GM21390 (cell line): Measurements from ENCODE around the gene TMEM161A.
"Not testable (repeated sequence)": the region's sequence is repeated elsewhere in the genome, so short reads cannot be mapped to it uniquely, and the experiment has no call there.

Experiments
- ATAC-seq: cut with Tn5 transposase; IDR thresholded peaks from one replicate; pipeline ENCODE4 v1.9.1; 2021; ENCODE audit not compliant: unreplicated experiment

The TMEM161A gene

DNA sequence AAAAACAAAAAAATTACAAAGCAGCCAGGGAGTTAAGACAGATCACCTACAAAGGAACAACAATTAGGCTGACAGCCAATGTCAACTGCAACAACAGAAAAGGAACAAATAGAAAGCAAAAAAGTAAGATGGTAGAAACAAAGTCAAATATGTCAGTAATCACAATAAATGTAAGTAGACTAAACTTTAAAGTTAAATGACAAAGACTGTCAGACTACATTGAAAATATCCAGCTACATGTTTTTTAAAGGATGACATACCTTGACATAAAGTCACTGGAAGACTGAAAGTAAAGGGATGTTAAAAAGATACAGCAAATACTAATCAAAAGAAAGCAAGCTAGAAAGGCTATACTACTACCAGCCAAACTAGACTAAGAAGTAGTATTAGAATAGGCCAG lies 14.9 kb downstream of the TMEM161A start:
- no peak for ATAC-seq

DNA sequence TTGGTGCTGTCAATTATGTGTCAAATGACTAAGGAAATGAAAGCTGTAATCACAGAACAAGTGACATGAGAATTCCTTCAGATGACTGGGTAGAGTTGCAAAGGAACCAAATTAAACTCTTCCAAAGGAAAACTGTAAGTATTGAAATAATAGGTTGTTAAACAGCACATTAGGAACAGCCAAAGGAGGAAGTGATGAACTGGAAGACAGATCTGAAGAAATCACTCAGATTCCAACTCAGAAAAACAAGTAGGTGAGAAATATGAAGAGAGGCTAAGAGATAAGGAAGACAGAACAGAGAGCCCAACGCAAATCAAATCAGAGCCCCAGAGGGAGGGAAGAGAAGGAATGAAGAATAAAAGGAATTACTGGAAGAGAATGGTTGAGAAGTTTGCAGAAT lies 15.4 kb downstream of the TMEM161A start:
- ATAC-seq, result no peak

DNA sequence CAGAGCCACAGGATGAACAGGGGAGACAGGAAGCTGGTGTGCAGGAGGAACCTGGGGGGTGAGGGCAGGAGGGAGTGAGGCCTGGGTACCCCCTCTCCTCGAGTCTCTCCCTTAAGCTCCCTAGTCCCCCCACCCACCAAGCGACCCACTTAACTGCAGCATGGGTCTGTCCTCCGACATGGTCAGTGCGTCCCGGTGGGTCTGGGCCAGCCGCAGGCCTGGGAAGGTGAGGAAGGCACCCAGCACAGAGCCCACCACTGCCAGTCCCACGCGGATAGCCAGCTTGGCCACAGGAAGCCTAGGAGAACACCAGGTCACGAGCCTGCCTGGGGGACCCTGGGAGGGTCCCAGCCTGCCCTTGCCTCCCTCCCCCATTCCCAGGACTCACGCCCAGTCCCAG lies 16.9 kb downstream of the TMEM161A start:
- ATAC-seq, result no peak

DNA sequence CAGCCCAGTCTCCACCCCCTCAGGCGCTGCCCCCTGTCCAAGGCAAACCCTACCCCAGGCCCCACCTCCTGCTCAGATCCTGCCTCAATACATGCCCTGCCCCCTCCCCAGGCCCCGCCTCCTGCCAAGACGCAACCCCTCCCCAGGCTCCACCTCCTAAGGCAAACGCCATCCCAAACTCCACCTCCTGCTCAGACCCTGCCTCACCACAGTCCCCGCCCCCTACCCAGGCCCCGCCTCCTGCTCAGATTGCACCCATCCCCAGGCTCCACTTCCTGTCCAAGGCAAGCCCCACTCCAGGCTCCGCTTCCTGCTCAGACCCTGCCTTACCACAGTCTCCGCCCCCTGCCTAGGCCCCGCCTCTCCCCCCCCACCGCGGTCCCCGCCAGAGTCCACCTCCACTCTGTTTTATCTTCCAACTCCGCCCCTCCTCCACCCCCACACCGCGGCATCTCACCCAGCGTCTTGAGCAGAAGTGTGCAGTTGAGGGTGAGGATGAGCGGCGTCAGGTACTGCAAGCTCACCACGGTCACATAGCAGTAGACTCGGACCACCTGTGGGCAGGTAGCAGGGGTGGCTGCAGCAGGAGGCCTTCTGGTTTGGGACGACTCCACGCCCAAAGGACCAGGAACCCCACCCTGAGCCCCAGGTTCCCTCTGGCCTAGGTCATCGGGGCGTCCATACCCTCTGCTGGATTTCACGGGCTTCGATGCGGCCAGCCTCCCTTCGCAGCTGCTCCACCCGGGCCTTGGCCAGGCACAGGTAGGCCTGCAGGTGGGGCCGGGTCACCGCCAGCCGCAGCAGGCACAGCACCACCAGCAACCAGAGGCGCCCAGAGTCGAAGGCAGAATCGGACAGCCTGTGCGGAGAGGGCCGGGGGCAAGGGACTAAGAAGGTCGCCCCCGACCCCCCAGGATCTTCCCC lies 17.7 kb downstream of the TMEM161A start:
- ATAC-seq, result no peak

DNA sequence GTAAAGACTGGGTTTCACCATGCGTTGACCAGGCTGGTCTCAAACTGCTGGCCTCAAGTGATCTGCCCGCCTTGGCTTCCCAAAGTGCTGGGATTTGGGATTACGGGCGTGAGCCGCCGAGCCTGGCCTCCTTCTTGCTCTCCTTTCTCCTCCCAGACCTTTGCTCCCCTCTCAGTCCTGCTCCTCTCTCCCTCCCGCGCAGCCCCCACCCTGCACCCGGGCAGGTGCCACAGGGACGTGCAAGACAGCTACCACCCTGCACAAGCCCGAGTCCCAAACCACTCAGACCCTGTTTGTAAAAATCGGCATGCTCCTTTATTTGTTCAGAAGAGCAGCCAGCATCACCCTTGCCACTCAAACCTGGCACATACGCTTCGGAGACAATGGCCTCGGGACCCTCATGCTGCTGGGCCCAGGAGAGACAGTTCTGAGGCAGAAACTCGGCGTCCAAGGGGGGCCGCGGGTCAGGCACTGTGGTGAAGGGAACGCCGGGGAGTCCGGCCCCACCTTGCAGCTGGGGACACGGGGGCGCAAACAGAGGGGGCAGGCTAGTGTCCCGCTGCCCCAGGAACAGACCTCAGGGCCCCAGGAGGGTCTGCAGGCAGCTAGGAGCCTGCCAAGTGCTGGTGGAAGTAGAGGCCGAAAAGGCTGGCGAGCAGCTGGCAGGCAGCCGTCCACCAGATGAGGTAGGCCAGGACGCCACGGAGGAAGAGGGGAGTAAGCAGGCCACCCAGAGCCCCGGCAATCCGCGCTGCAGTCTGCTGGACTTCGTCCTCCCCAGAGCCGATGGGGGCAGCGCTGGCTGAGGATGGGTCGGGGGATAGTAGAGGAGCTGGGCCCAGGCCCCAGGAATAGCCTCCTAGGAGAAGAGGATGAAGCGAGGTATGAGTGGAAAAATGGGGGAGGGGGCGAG lies 18.7 kb downstream of the TMEM161A start:
- ATAC-seq, result no peak

DNA sequence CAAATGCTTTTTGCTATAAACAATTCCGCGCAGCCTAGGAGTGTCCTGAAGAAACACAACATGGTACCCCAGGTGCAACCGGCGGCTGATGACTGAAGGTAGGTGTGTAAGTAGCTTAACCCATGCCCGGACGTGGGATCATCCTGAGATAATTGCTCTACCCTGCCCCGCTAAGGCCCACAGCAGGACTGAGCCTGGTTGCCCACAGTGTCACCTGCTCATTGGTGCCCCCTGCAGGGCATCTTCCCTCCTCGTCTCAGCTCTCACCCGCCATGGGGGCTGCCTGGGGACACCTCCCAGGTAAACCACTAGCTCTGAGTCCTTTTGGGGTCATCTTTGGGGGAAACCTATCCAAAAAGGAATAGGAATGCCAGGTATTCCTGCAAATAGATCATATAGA lies 22.3 kb downstream of the TMEM161A start:
- no peak for ATAC-seq

DNA sequence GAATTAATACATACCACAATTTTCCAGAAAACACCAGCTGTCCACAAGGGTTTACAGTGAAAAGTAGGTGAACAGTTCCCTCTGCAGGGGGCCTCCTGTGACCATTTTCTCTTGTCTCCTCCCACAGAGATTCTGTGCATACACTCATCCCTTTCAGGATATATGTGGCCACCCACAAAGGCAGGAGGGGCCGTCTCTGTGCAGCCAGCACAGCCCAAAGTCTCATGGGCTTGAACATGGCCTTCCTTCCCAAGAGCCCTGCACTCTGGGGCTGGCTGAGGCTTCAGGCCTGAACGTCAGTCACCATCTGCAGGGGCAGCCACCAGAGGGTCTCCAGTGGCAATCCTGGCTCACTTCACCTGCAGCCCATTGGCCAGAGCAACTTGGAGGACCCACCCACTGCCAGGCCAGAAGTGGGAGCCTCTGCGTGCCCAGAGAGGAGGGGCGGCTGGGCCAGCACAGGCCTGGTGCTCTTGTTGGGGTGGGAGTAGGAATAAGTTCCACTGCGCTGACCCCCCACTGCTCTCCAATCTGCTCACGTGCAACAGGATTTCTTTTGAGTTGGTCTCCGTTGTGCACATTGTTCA lies 25.1 kb downstream of the TMEM161A start:
- no peak for ATAC-seq

DNA sequence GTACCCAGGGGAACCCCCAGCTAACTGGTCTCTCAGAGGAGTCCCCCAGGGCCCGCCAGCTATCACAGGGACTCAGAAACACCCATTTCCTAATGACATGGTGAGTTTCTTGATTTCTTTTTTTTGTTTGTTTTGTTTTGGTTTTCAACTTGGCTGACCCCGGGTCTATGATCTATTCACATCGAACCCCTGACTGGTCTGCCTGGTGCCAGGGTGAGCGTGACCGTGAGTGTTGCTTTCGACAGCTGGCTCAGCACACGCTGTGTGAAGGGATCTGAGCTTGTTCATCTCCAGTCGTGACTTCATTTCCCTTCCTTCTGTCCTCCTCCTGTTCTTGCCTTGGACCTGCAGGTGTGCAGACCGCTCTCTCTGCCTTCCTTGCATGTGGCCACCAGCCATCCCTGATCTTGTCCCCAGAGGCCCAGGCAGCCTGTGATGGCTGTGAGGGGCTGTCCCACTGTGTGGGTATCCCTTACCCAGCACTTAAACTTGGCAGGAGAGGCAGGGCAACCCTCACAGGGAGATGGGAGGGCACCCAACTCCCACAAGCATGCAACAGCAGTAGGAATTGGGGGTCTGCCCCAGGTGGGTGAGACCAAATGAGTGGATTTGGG lies 26.2 kb downstream of the TMEM161A start:
- ATAC-seq, result no peak

DNA sequence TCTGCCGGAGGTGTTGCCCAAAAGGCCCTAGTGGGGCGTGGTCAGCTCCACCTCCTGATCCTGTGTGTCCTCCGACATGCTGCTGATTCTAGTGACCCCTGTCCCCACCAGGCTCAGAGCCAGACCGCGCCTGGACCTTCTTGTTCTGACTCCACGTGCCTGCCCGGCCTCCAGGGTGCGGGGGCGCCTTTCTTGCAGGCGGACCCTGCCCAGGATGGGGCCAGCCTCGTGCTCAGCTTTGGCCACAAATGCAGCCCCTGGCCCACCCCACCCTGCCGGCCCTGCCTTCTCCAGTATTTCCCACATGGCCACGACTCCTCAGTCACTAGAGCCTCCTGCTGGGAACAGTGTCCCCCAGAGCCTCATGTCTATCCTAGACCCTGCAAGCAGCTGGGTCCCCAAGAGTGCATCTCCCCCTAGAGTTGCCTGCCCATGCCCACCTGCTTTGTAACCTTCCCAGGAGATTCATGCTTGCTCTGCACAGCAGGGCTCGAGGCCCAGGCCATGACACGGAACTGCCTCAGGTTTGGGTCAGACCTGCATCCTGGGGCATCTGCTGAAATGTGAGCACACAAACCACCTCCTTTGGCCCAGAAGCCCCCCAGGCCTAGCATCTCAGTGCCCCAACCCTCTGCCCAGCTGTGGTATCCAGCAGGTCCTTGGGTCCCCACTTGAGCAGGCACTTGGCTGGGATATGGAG lies 27.0 kb downstream of the TMEM161A start:
- no peak for ATAC-seq

DNA sequence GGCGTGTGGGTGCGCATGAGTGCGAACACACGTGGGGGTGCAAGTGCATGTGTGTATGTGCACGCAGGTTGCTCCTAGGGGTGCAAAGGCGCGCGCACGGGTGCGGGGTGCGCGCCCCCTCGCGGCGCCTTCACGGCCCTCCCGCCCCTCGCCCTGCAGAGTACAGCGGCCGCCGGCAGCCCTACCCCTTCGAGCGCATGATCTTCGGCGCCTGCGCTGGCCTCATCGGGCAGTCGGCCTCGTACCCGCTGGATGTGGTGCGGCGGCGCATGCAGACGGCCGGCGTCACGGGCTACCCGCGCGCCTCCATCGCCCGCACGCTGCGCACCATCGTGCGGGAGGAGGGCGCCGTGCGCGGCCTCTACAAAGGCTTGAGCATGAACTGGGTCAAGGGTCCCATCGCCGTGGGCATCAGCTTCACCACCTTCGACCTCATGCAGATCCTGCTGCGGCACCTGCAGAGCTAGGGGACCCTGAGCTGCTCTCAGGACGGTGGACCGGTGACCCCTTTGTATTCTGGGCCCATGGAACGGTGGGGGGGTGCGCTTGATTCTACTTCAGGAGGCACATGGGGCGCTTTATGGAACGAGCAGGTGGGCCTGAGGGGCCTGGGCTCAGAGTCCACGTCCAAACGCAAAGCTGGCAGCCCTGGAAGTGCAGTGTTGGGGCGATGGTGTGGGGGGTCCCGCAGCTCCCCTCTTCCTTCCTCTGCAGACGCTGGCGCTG lies 27.7 kb downstream of the TMEM161A start:
- ATAC-seq, result no peak

DNA sequence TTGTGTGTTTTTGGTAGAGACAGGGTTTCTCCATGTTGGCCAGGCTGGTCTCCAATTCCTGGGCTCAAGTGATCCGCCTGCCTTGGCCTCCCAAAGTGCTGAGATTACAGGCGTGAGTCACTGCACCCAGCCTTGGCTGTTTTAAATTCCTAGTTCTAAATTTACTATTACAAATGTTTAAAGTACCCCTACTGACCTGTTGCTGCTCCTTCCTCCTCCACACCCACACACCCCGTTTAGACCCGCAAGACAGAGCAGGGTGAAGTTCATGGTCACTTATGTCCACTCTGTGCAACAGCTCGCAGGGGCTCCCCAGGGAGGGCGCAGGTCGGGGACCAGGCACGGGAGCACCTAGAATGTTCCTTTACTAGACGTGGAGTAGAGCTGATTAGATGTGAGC lies 28.7 kb downstream of the TMEM161A start:
- no peak for ATAC-seq

DNA sequence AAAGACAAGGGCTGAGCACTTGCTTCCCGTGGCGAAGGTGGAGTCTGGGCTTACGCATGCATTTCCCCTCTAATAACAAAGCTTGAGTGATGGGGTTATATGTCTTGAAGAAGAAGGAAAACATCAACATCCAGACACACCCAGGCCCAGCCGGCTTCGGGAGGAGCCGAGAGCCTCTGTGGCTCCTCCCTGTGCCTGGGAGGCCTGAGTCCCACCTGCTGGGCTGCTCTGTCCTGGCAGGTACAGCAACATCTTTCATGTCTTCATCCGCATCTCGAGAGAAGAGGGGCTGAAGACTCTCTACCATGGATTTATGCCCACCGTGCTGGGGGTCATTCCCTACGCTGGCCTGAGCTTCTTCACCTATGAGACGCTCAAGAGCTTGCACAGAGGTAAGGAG lies 30.6 kb downstream of the TMEM161A start:
- no peak for ATAC-seq

DNA sequence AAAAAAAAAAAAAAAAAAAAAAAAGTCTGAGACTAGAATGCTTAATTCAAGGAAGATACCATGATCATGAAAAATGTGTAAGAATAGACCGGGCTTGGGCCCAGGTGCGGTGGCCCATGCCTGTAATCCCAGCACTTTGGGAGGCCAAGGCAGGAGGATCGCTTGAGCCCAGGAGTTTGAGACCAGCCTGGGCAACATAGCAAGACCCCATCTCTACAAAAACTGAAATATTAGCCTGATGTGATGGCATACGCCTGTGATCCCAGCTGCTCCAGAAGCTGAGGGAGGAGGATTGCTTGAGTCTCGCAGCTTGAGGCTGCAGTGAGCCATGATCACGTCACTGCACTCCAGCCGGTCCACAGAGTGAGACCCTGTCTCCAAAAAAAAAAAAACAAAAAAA lies 31.3 kb downstream of the TMEM161A start:
- ATAC-seq, result not testable (repeated sequence)

DNA sequence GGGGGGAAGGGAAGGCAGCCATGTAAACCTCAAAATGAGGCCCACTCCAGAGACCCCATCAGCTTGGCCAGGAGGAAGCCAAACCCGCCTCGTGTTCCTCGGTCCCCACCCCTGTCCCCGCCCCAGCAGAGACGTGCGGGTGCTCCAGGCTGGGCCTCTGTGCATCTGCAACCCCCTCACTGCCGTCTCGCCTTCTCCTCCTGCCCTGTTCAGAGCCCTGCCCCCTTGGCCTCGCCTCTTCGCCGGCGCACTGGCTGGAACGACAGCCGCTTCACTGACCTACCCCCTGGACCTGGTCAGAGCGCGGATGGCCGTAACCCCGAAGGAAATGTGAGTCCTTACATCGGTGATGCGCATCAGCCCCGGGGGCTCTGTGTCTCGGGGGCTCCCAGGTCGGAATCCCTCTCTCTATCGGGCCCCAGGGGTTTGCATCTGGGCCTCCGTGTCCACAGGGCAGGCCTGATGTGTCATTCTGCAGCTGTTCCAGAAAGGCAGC lies 32.2 kb downstream of the TMEM161A start:
- ATAC-seq, result no peak

DNA sequence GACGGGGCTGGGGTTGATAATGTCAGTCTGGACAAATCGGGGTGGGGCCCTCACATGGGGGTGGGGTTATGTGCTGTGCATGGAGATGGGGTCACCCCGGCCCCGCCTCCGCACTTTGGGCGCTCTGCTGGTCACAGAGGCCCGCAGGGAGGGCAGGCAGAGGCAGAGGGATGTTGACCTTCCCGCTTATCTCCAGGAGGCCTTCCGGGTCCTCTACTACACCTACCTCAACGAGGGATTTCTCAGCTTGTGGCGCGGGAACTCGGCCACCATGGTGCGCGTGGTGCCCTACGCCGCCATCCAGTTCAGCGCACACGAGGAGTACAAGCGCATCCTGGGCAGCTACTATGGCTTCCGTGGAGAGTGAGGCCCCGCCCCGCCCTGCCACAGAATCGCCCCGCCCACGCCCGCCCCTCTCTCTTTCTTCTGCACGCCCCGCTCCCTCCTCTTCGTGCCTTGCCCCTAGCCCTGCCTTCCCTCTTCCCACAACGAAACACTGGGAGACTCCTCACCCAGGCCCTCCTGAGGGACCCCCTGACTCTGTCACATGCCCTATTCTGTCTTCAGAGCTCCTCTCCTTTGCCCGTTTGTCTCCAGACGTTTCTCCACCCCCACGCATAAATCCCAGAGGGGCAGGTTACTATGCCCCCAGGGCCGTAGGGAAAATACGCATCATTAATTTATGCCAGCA lies 32.8 kb downstream of the TMEM161A start:
- ATAC-seq, result no peak

DNA sequence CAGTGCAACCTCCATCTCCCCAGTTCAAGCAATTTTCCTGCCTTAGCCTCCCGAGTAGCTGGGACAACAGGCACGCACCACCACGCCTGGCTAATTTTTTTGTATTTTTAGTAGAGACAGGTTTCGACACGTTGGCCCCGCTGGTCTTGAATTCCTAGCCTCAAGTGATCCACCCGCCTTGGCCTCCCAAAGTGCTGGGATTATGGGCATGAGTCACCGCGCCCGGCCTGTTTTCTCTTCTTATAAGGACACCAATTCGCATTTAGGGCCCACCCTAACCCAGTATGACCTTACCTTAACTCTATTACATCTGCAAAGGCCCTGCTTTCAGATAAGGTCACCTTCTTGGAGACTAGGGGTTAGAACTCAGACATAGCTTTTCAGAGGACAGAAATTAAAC lies 35.1 kb downstream of the TMEM161A start:
- no peak for ATAC-seq

DNA sequence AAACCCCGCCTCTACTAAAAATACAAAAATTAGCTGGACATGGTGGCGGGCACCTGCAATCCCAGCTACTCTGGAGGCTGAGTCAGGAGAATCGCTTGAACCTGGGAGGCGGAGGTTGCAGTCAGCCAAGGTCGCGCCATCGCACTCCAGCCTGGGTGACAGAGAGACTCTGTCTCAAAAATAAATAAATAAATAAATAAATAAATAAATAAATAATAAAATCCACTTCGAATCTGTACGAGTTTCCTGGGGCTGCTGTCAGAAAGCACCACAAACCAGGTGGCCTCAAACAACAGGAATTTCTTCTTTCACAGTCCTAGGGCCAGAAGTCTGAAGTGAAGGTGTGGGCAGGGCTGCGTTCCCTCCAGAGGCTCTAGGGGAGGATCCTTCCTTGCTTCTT lies 35.7 kb downstream of the TMEM161A start:
- ATAC-seq, result not testable (repeated sequence)

DNA sequence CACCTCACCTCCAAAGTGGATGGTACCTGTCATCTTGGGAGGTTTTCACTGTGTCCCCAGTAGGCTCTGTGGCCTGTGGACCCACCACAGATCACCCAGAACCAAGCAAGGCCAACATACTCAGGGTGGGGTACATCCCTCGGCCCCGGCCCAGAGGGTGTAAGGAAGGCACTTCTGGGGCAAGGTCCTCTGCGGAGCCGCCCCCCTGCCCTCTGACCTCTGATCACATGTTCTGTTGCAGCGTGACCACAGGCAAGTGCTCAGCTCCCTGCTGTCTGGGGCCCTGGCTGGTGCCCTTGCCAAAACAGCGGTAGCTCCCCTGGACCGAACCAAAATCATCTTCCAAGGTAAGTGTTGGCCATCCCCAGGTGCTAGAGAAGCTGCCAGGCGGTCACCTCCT lies 36.7 kb downstream of the TMEM161A start:
- no peak for ATAC-seq
